ENCODE data around the gene PROSER2.

Gene PROSER2

GRCh38 chr10:11866199-11866925, 43.2 kb downstream of the PROSER2 start:
- DNase-seq (ENCODE audit: low read depth in 2 of 3, low spot score in 2 of 3) = no peak

- no peak for DNase-seq (ENCODE audit: low read depth in 2 of 3, low spot score in 2 of 3)
Measured at GRCh38 chr10:11869219-11869618, 46.1 kb downstream of the PROSER2 start.

GRCh38 chr10:11869743-11870460, 46.7 kb downstream of the PROSER2 start:
- DNase-seq (ENCODE audit: low read depth in 2 of 3, low spot score in 2 of 3) = no peak

- DNase-seq (ENCODE audit: low read depth in 2 of 3, low spot score in 2 of 3) = no peak
Measured at GRCh38 chr10:11870461-11870780, 47.3 kb downstream of the PROSER2 start.

- no peak for DNase-seq (ENCODE audit: low read depth in 2 of 3, low spot score in 2 of 3)
Measured at GRCh38 chr10:11870900-11871400, 47.8 kb downstream of the PROSER2 start.

- no peak for DNase-seq (ENCODE audit: low read depth in 2 of 3, low spot score in 2 of 3)
Measured at GRCh38 chr10:11871466-11871865, 48.3 kb downstream of the PROSER2 start.

GRCh38 chr10:11874568-11875493, 51.7 kb downstream of the PROSER2 start:
- peak; percentile 22 to 43 (median 30) for DNase-seq (ENCODE audit: low read depth in 2 of 3, low spot score in 2 of 3)

- DNase-seq (ENCODE audit: low read depth in 2 of 3, low spot score in 2 of 3) = no peak
Measured at GRCh38 chr10:11875494-11876281, 52.5 kb downstream of the PROSER2 start.

- DNase-seq (ENCODE audit: low read depth in 2 of 3, low spot score in 2 of 3) = no peak
Measured at GRCh38 chr10:11876324-11876723, 53.2 kb downstream of the PROSER2 start.

- no peak for DNase-seq (ENCODE audit: low read depth in 2 of 3, low spot score in 2 of 3)
Measured at GRCh38 chr10:11876805-11877590, 53.8 kb downstream of the PROSER2 start.

GRCh38 chr10:11877591-11877905, 54.4 kb downstream of the PROSER2 start:
- no peak for DNase-seq (ENCODE audit: low read depth in 2 of 3, low spot score in 2 of 3)

- DNase-seq (ENCODE audit: low read depth in 2 of 3, low spot score in 2 of 3) = no peak
Measured at GRCh38 chr10:11878776-11879175, 55.6 kb downstream of the PROSER2 start.

- DNase-seq (ENCODE audit: low read depth in 2 of 3, low spot score in 2 of 3) = no peak
Measured at GRCh38 chr10:11879387-11880094, 56.4 kb downstream of the PROSER2 start.

GRCh38 chr10:11880151-11881029, 57.2 kb downstream of the PROSER2 start:
- no peak for DNase-seq (ENCODE audit: low read depth in 2 of 3, low spot score in 2 of 3)

GRCh38 chr10:11881030-11881476, 57.9 kb downstream of the PROSER2 start:
- DNase-seq (ENCODE audit: low read depth in 2 of 3, low spot score in 2 of 3) = no peak

GRCh38 chr10:11881477-11882417, 58.6 kb downstream of the PROSER2 start:
- no peak for DNase-seq (ENCODE audit: low read depth in 2 of 3, low spot score in 2 of 3)

- no peak for DNase-seq (ENCODE audit: low read depth in 2 of 3, low spot score in 2 of 3)
Measured at GRCh38 chr10:11882646-11883375, 59.7 kb downstream of the PROSER2 start.
